GM19328 (cell line): ENCODE data around the gene GGA3.
A peak's percentile ranks its signal among the peaks of the same experiment; 100 is the strongest.
"Not testable (repeated sequence)": the region's sequence is repeated elsewhere in the genome, so short reads cannot be mapped to it uniquely, and the experiment has no call there.

Experiments used
- ATAC-seq: cut with Tn5 transposase; IDR thresholded peaks from one replicate; pipeline ENCODE4 v1.9.1; 2021; ENCODE audit warnings: mild to moderate bottlenecking, moderate library complexity; ENCODE audit not compliant: unreplicated experiment

The GGA3 gene

DNA sequence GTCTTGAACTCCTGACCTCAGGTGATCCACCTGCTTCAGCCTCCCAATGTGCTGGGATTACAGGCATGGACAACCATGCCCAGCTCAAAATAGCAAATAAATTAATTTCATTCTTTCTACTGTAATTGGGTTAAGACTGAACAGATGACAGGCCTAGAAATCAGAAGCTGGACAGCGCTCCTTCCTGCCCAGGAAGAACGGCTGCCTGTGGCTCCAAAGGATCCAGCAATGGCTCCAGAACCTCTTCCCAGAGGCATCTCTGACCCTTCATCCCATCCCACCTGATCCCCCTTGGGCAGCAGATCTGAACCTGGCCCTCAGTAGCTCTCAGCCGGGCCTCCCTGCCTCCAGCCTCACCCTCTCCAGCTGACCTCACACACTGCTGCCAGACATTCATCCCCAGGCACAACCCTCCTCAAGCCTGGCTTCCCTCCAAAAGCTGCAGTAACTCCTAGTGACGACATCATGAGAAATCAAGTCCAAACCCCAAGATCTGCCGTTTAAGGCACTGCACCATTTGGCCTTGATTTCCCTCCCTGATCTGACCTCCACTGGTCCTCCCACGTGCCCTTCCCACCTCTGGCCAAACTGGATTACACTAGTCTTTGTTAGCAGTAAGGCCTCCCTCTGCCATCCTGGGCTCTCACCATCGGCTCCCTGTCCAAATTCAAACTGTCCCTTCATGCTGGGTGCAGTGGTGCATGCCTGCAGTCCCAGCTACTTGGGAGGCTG is 12.7 kb upstream of the GGA3 start:
- no peak for ATAC-seq

DNA sequence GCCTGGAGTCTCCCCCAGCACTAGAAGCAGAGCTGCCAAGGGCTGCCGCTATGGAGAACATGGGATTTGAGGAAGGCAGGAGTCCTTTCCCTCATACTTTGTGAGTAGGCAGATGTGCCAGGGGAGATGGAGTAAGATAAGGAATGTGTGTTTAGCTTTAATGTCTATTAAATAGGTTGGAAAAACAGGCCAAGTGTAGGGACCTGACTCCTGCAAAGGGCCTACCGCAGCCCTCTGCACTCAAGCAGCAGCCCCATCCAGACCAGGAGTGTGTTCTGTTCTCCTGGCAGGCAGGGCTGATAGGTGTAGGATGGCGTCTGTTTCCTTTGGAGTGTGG is 11.4 kb upstream of the GGA3 start:
- no peak for ATAC-seq

DNA sequence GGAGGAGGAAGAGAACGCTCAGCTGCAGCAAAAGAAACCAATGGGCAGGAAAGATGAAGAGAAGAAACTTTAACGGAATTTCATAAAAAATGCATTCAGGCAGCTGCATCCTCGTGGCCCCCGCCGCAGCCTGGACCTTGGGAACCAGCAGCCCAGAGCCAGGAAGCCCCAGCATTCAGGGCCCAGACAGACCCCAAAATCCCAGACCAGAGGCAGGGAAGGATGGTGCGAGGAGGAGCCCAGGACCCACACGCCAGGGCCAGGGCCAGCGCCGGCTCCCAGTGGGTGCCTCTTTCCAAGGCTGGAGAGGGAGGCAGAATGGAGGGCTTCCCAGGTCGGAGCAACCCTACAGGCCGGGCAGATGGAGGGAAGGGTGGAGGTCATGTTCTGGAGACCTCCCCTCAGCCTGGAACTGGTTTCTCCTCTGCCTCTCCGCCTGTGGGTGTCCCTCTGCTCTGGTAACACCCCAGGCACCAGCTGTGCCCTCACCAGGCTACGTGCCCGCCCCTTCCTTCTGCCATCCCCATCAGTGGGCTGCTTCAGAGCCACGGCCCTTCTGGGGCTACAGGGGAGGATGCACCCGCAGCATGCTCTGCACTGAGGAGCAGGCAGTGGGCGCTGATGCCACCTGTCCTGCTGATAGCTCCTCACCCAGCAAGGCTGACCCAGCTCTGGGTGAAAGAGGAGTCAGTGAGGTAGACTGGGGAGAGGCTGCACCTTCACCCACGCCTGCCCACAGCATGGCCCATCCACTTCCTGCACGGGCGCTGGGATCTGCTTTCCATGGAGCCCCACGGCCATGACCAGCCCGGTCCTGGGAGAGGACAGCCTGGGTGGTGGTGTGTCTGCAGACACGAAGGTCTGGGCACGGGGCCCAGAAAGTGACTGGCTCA is 10.8 kb upstream of the GGA3 start:
- ATAC-seq: no peak

DNA sequence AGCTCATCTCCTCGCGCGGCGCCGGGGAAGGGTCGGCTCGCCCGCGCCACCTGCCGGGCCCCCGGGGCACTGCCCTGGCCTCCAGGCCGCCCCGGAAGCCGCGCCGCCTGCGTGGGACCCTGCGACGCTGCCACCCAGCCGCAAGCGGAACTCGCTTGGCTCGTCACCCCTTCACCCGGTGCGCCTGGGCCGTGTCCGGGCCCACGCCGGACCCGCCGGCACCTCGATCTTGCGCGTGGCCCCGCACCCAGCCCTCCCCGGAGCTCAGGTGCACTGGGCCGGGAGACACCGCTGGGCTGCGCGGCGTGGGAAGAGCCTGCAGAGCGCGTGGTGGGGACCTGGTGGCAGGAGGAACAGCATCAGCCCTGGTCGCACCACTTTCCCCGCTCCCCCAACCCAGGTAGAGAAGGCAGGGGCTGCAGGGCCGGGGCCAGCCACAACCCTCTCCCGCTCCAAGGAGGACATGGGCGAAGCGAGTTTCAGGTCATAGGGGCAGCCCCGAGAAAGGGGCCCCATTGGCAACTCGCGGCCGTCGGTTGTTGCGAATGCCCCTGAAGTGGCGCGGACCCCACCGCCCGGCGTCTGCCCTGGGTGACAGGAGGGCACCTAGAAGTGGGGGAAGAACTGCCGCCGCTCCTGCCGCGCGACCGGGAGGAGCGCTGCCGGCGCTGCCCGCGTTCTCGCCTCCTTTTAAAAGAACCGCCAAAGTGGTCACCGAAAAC is 10.0 kb upstream of the GGA3 start:
- ATAC-seq: peak; percentile 59

DNA sequence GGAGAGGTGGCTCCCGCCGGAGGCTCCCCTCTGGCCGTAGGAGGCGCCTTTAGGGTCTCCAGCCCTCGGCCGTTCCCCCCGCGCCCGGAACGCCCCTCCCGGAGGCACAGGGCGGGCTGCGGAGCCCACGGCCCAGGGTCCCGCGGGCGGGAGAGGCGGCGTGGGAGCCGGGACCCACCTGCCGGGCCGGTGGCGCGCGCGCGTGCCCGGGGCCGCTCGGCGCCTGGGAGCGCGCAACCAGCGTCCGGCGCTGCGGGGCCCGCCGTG is 9.5 kb upstream of the GGA3 start, which contains the start of gene MIF4GD:
TSS of gene MIF4GD (minus strand) at position 266 of the 267 bp plus-strand sequence. CDS start 1,036 bp downstream, outside the sequence.
- ATAC-seq: no peak

DNA sequence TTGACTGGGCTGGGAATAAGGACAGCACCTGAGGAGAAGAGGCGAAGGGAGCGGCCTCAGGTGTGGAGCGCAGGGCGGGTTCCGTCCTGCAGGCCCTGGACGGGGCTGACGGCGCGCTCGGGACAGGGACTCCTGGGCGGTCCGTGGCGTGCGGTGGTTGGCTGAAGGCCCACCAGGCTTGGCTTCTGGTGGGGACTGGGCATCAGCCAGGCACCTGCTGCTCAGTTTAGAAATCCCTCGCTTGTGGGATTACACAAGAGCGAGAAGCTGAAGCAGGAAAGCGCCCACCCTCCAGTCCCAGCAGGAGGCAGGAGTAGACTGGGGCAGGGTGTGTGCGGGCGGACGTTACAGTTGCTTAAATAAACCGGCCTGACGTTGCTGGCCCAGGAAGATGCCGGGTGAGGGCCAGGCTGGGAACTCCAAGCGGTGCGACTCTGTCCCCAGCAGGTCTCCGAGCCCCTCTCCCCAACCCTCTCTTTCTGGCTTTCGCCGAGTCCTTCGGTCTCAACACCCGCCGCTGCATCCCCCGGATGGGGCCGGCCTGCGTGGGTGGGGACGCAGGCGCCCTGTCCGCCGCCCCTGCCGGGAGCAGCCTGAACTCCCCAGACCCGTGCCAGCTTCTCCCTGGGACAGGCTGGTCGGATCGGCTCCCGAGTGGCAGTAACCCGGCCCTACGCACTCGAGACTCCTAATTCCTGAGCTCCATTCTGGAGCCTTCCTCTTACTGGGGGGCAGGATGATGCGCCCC is 9.0 kb upstream of the GGA3 start:
- peak; percentile 35 for ATAC-seq

DNA sequence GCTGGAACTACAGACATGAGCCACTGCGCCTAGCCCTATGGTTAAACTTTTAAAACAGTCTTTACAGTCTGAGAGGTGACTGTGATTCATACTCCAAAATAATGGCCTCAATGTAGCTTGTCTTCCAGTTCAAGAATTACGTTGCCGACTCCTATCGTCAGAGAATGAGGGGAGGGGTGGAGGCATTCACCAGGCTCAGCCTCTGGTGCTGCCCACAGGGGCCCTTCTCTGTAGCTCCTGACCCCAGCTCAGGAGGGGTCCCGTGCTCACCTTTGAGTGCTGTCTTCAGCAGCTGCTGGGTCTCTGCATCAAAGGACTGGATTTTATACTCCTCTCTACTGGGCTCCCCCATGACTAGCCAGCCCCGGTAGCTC is 8.4 kb upstream of the GGA3 start:
- ATAC-seq: no peak

DNA sequence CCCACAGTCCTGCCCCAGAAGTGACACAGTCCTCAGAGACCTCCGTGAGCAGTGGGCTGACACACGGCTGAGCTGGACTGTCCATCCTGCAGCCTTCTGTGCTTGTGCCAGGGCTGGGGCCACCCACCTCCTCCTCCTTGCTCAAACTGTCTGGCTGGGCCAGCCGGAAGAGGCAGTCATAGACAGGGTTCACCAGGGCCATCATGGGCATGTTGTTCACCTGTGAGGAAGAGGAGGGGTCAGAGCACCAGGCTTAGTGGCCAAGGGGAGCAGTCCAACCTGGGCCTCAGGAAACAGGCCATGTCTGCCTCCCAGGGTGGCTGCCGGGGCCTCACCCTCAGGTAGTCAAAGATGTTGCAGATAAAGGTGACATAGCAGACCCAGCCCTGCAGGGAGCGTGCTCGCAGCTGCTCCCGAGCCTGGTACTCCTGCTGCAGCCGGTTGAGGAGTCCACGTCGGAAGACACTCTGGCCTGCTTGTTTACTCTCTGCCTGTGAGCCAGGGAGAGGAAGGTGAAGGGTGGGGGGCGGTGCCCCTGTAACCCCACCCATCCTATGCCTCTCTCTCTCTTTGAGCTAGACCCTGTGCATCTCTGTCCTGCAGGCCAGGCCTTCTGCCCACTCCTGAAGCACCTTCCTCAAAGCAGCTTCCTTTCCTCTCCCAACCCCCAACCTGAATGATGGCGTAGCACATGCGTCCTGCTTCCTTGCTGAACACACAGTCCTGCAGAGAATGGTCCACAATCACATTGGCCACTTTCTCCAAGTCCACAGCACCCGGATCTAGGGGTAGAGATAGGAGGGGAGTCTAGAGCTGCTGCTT is 6.2 kb upstream of the GGA3 start:
- ATAC-seq: no peak

DNA sequence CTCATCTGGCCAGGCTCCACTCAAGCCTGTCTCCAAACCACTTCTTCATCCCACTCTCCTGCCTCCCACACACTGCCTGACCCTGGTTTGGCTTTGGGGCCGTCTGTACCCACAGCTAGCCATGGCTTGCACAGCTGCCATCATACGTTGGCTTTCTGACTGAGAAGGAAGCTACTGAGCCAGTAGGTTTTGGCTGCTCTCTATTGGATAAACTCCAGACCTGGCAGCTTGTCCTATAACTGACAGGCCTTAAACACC is 5.7 kb upstream of the GGA3 start:
- ATAC-seq: no peak

DNA sequence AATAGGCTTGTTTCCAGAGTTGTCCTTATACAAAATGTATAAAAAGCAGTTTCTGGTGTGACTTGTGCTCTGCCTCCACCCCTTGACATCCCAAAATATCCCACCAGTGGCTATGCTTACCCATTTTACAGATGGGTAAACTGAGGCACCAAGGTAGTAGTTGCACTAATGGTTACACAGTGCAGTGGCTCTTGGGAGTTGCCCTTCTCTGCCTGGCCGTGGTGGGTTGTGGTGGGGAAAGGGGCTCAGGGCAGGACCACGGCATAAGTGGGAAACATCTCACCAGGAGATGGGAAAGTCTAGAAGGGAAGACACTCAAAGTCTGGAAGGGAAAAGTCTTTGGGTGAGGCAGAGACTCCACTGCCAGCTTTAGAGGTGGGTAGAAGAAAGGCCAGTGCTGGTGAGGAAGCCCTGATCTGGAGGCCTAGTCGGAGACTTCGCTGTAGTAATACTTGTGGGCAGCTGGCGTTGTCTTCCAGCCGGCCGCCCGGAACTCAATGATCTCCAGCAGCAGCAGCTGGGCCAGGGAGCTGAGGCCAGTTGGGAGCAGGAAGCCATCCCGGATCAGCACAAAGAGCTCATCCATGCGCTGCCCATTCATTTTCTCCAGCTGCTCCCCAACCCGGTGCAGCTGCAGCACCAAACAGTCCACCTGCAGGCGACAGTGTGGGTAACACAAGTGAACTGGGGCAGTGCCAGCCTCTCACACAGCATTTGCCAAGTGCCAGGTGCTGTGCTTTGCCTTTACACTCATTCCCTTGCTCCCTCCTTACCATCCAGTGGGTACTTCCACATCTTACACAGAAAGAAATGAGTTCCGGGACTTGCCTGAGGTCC is 5.1 kb upstream of the GGA3 start:
- ATAC-seq: no peak

DNA sequence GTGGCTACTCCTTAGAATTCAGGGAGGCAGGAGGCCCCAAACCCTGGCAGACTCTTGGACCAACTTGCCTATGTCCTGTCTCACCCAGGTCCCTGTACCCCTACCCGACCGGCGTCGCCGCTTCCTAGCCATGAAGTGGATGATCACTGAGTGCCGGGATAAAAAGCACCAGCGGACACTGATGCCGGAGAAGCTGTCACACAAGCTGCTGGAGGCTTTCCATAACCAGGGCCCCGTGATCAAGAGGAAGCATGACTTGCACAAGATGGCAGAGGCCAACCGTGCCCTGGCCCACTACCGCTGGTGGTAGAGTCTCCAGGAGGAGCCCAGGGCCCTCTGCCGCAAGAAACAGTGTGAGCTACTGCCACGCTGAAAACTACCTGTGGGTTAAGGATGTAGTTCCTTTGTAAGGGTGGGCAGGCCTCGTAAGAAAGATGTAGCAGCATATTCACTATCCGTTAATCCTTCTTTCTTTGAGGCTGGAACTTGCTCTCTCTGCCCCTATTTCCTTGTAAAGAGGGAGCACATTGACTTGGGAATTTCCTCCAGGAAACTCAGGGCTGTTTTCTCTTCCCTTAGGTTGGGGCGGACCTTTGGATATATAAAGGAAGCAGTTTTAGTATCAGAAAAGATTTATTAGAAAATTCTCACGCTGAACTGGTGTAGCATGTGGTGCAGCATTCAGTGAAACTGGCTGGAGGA is 4.4 kb upstream of the GGA3 start:
- no peak for ATAC-seq

DNA sequence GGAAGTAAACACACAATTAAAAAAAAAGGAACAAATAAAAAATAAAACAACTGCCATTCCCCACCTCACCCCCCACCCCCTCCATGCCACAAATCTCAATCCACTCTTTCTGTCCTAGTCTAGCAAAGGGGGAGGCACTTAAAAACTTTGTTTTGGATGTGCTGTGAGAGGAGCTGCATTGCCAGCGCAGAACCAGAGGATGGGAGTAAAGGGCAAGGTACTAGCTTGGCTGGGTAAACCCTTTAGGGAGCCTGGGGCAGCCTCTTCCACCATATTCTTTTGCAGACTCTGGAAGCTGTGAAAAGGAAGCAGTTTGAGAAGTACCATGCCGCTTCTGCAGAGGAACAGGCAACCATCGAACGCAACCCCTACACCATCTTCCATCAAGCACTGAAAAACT is 1.6 kb upstream of the GGA3 start:
- no peak for ATAC-seq

DNA sequence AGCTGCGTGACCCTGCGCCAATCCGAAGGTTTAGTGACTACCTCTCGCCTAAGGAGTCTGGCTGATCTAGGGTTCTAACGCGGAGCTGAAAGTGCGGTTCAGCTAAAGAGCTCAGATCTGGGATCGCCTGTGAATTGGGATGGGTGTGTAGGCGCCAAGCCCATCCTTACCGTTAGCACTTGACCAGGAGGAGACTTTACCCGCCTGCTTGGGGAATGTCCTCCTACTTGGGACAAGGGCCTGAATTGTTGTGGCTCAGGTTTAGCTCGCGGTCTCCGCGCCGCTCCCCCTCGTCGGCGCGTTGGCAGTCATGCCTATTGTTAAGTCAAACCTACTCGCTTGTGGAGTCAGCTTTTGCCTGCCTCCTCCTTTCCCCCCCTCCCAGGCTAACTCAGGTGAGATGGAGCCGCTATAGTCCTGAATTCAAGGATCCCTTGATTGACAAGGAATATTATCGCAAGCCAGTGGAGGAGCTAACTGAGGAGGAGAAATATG is 753 bp upstream of the GGA3 start:
- no peak for ATAC-seq

DNA sequence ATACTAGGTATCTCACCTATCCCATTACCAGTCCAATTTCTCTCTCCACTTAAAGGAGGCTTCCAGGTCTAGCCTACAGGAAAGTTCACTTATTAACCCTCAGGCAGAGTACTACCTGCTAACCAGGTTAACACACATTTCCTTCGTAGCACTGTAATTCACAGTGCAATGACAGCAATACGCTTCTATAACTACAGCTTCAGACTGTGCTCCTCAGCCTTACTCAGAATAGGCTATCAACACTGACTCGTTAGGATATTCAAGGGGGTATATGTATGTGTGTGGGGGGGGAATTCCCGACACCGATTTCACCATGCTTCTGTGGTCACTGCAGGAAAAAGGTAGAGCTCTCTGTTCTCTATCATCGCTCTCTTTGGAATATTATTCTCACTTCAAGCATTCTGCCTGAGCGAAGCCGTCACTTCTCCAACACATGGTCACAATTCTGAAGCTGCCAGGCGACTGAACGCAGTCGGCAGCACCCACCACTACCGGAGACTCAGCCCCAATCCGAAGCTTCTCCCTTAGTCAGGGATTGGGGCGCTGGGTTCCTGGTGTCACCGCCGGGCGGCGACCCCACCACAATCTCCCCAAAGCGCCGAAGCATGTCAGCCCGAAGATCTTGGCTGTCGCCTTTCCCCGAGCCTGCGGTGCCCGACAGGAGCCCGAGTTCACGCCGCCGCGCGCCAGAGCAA is 618 bp downstream of the GGA3 start:
- ATAC-seq: peak; percentile 15

DNA sequence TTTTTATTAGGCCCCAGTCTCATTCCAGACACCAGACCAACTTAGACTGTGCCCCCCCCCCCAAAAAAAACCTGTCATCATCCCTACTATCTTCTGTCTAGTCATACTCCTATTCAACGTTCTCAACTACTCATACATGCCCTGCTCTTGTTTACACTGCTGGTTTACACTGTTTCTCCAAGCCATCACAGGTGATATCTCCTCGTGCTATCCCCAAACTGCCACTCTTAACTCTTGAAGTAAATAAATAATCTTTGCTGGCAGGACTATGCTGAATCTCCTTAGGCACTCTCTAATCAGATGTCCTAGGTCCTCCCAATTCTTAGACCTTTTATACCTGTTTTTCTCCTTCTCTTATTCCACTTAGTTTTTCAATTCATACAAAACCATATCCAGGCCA is 4.2 kb downstream of the GGA3 start:
- not testable (repeated sequence) for ATAC-seq

DNA sequence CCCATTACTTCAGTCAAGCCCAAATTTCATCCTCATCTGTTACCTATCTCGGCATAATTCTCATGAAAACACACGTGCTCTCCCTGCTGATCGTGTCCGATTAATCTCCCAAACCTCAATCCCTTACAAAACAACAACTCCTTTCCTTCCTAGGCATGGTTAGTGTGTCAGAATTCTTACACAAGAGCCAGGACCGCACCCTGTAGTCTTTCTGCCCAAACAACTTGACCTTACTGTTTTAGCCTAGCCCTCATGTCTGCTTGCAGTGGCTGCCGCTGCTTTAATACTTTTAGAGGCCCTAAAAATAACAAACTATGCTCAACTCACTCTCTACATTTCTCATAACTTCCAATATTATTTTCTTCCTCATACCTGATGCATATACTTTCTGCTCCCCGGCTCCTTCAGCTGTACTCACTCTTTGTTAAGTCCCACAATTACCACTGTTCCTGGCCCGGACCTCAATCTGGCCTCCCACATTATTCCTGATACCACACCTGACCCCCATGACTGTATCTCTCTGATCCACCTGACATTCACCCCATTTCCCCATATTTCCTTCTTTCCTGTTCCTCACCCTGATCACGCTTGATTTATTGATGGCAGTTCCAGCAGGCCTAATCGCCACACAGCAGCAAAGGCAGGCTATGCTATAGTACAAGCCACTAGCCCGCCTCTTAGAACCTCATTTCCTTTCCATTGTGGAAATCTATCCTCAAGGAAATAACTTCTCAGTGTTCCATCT is 5.3 kb downstream of the GGA3 start:
- ATAC-seq: not testable (repeated sequence)

DNA sequence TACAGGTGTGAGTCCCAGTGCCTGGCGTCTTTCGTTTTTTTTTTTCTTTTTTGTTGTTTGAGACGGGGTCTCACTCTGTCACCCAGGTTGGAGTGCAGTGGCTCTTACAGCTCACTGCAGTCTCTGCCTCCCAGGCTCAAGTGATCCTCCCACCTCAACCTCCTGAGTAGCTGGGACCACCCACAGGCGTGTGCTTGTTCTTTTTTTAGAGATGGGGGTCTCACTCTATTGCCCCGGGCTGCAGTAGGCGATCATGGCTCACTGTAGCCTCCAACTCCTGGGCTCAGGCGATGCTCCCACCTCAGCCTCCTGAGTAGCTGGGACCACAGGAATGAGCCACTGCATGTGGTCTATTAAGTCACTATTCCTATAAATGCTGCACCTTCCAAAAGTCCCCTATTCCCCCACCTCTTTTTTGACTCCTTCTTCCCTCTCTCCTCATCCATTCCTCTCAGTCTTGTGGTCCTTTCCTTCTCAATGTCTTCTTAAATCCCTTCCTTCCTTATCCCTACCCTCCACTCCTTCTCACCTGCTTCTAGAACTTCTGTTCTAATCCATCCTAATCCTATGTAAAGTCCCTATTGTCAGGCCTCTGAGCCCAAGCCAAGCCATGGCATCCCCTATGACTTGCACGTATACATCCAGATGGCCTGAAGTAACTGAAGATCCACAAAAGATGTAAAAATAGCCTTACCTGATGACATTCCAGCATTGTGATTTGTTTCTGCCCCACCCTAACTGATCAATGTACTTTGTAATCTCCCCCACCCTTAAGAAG is 9.2 kb downstream of the GGA3 start:
- ATAC-seq: no peak
